Umbilical cord (tissue), 2 donors: ENCODE results near the gene DNAH10. TPM values are rescaled to one million over a fixed set of nuclear protein-coding genes. Genes with fewer than 3 reads are reported as not detected.
A peak's percentile ranks its signal among the peaks of the same experiment; 100 is the strongest.
"Not testable (repeated sequence)": the region's sequence is repeated elsewhere in the genome, so short reads cannot be mapped to it uniquely, and the experiment has no call there.

Source experiments
- DNase-seq: peaks from one replicate; pipeline ENCODE4 v3.0.0-alpha.2; 2015; ENCODE audit warnings: low spot score
- total RNA-seq: library from RNA; depleted of rRNA; stranded (reverse); fragments of >200 nt; gene quantifications from one replicate; pipeline ENCODE4 v1.2.3, GENCODE V29; 2014; ENCODE audit warnings: low replicate concordance; ENCODE audit not compliant: insufficient read depth

The DNAH10 gene
- total RNA-seq, 1 donor from 2014 or later, result 0.72 TPM

GRCh38 chr12:123905319-123905925 lies 143.3 kb downstream of the DNAH10 start:
- peak; percentile 61 for DNase-seq

GRCh38 chr12:123906711-123907420 lies 144.8 kb downstream of the DNAH10 start:
- DNase-seq, result peak; percentile 82

DNA sequence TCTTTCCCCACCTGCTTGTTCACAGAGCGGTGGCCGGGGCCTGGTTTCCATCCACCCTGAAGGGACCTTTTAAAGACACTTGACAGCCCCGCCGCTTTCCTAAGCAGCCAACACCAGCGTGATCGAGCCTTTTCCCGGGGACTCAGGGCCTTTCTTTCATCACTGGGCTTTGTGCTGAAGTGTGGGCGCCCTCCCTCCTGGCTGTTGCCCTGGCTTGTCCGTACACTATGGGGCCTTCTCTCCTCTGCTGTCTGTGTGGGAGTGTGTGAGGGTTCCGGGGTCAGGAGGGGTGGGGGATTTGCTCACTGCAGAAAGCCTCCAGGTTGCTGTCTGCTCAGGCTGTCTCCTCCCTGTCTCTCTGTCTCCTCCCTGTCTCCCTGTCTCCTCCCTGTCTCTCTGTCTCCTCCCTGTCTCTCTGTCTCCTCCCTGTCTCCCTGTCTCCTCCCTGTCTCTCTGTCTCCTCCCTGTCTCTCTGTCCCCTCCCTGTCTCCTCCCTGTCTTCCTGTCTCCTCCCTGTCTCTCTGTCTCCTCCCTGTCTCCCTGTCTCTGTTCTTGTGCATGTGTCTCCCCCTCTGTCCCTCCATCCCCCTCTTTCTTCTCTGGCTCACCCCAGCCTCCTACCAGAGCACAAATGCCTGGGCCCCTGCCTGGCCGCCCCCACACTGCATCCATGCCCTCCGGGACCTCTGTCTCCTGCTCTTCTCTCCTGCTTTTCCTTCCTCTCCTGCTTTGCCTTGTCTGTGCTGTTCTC lies 145.8 kb downstream of the DNAH10 start:
- DNase-seq, result peak; percentile 72

- DNase-seq, result no peak
Measured at GRCh38 chr12:123908884-123909725, 147.0 kb downstream of the DNAH10 start.

GRCh38 chr12:123910057-123910456 lies 148.0 kb downstream of the DNAH10 start:
- no peak for DNase-seq

DNA sequence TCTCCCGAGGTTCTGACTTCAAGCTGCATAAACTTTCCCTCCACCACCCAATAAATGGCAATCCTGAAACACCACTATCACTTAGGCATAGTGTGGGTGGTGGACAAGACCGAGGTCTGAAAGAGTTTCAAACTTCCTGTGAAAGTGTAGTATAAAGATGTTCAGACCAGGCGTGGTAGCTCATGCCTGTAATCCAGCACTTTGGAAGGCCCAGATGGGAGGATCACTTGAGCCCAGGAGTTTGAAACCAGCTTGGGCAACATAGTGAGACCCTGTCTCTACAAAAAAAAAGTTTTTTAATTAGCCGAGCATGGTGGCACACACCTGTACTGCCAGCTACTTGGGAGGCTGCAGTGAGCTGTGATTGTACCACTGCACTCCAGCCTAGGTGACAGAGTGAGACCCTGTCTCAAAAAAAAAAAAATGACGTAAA lies 148.7 kb downstream of the DNAH10 start:
- no peak for DNase-seq

- DNase-seq, result not testable (repeated sequence)
Measured at GRCh38 chr12:123911672-123912409, 149.7 kb downstream of the DNAH10 start.

GRCh38 chr12:123912415-123913380 lies 150.6 kb downstream of the DNAH10 start:
- no peak for DNase-seq

DNA sequence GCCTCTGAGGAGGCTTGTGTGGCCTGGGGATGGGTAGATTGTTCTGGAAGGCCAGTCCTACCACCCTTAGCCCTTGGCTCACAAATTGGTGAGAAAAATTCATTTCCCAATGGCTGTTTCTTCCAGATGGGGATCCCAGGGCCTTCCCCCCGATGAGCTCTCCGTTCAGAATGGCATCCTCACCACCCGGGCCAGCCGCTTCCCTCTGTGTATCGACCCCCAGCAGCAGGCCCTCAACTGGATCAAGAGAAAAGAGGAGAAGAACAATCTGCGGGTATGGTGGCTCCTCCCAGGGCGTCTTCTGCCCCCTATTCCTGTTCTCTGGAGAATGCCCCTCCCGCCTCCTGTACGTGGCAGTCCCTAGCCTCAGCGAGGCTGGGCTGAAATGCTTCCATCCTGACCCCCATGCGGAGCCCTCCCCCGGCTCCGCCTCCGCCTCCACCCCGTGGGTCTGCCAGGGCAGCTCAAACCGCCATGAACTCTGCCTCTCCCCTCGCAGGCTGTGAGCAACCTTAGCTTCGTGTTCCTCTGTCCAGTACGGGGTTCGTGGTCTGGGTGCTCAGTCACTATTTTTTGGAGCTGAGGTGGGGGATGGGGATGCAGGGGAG lies 152.7 kb downstream of the DNAH10 start:
- peak; percentile 62 for DNase-seq

GRCh38 chr12:123916729-123917128 lies 154.6 kb downstream of the DNAH10 start:
- DNase-seq, result no peak

DNA sequence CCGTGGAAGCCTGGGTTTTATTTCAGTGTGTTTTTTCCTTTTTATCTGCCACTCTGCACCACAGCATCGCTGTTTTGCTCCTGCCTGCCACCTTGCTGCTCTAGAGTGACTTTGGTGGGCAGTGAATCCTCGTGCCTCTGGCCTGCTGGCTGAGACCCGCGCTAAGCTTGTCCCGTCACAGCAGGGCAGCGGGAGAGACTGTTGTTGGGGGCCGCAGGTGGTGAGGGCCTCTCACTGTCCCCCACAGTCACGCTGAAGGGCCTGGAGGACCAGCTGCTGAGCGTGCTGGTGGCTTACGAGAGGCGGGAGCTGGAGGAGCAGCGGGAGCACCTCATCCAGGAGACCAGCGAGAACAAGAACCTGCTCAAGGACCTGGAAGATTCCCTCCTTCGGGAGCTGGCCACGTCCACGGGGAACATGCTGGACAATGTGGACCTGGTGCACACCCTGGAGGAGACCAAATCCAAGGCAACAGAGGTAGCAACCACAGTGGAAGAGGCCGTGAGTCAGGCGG lies 155.3 kb downstream of the DNAH10 start:
- no peak for DNase-seq

GRCh38 chr12:123919980-123920360 lies 157.9 kb downstream of the DNAH10 start:
- no peak for DNase-seq

- no peak for DNase-seq
Measured at GRCh38 chr12:123923038-123923437, 160.9 kb downstream of the DNAH10 start.

GRCh38 chr12:123923927-123924326 lies 161.8 kb downstream of the DNAH10 start:
- DNase-seq, result no peak

- no peak for DNase-seq
Measured at GRCh38 chr12:123924539-123924938, 162.4 kb downstream of the DNAH10 start.

DNA sequence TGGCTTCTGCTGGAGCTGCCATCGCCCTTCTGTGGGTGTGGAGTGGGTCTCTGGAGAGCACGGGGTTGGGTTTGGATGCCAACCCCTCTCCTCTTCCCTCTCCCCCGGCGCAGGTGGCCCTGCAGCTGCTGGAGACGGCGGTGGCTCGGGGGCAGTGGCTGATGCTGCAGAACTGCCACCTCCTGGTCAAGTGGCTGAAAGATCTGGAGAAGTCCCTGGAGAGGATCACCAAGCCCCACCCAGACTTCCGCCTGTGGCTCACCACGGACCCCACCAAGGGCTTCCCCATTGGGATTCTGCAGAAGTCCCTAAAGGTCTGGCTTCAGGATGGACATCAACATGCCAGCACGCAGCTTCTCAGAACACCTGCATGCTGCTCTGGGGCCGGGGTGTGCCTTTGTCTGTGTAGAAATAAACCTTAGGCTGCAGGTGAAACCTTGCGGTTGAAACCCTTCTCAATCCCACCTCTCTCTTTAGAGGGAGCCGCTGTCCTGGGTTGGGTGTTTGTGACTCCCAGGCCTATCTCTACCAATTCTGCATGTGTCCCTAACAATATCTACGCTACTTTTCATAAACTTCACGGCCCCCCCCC lies 166.3 kb downstream of the DNAH10 start:
- no peak for DNase-seq

- DNase-seq, result no peak
Measured at GRCh38 chr12:123928897-123929296, 166.8 kb downstream of the DNAH10 start.

GRCh38 chr12:123929946-123930583 lies 168.0 kb downstream of the DNAH10 start:
- no peak for DNase-seq
